ENCODE measurements around the gene CCL11. TPM values are rescaled to one million over a fixed set of nuclear protein-coding genes. Genes with fewer than 3 reads are reported as not detected.

The CCL11 gene
- polyA plus RNA-seq, 1 donor from 2014 or later = not detected

GRCh38 chr17:34246881-34247280 is 38.7 kb upstream of the CCL11 start:
- Histone ChIP-seq H2AFZ (ENCODE audit: low read depth, low read length) (no peak overlapping the region), H3K9me3 (ENCODE audit: low read length) (no peaks in the 10 kb centered on the region), H3K27ac (ENCODE audit: low read length) (no peak overlapping the region), H4K20me1 (ENCODE audit: insufficient read depth) (no peaks in the 10 kb centered on the region), H3K79me2 (replicated peaks; ENCODE audit: insufficient read depth, low read length) (no peaks in the 10 kb centered on the region), H3K9ac (ENCODE audit: low read length) (no peak overlapping the region), H3F3A (ENCODE audit: insufficient read depth, low read length, poor library complexity, severe bottlenecking) (no peaks in the 10 kb centered on the region), H3K27me3 (ENCODE audit: insufficient read depth, low read depth, low read length) (no peaks in the 10 kb centered on the region), H3K9me2 (ENCODE audit: insufficient read depth, low read length) (no peaks in the 10 kb centered on the region), H3K36me3 (ENCODE audit: insufficient read depth, low read length) (no peaks in the 10 kb centered on the region), H3K4me3 (ENCODE audit: low read length) (no peak overlapping the region), H3K4me2 (ENCODE audit: low read length) (no peak overlapping the region)
- no peak for TF ChIP-seq MXI1 (conservative IDR thresholded peaks at IDR 0.05; ENCODE audit: poor library complexity, severe bottlenecking)
- TF ChIP-seq POLR2AphosphoS5 (IDR thresholded peaks at IDR 0.05) = no peak
- TF ChIP-seq RAD21 (conservative IDR thresholded peaks at IDR 0.05) = no peak
- TF ChIP-seq EZH2 (IDR thresholded peaks at IDR 0.05; ENCODE audit: borderline replicate concordance, insufficient read depth, low read length, poor library complexity, severe bottlenecking) = no peak
- no peak for TF ChIP-seq EP300 (conservative IDR thresholded peaks at IDR 0.05; ENCODE audit: poor library complexity, severe bottlenecking)
- TF ChIP-seq CTCF (IDR thresholded peaks at IDR 0.05; ENCODE audit: poor library complexity, severe bottlenecking) = no peak
- TF ChIP-seq REST (IDR thresholded peaks at IDR 0.05; ENCODE audit: borderline replicate concordance) = no peak

- H3K9me2 ChIP-seq (ENCODE audit: insufficient read depth, low read length) = no peaks in the 10 kb centered on the region
- no peak overlapping the region for H3K27ac ChIP-seq (ENCODE audit: low read length)
- H3K79me2 ChIP-seq (replicated peaks; ENCODE audit: insufficient read depth, low read length) = no peaks in the 10 kb centered on the region
These were observed 37.0 kb upstream of the CCL11 start for GRCh38 chr17:34248511-34249024.

More at GRCh38 chr17:34248511-34249024, 37.0 kb upstream of the CCL11 start:
- Histone ChIP-seq H3K9ac (ENCODE audit: low read length) (no peak overlapping the region), H3K4me3 (ENCODE audit: low read length) (no peak overlapping the region), H2AFZ (ENCODE audit: low read depth, low read length) (no peak overlapping the region), H3K4me2 (ENCODE audit: low read length) (no peak overlapping the region), H3K9me3 (ENCODE audit: low read length) (no peaks in the 10 kb centered on the region), H3K27me3 (ENCODE audit: insufficient read depth, low read depth, low read length) (no peaks in the 10 kb centered on the region), H4K20me1 (ENCODE audit: insufficient read depth) (no peaks in the 10 kb centered on the region), H3F3A (ENCODE audit: insufficient read depth, low read length, poor library complexity, severe bottlenecking) (no peaks in the 10 kb centered on the region), H3K36me3 (ENCODE audit: insufficient read depth, low read length) (no peaks in the 10 kb centered on the region)
- TF ChIP-seq EZH2 (IDR thresholded peaks at IDR 0.05; ENCODE audit: borderline replicate concordance, insufficient read depth, low read length, poor library complexity, severe bottlenecking) (no peak), EP300 (conservative IDR thresholded peaks at IDR 0.05; ENCODE audit: poor library complexity, severe bottlenecking) (no peak), POLR2AphosphoS5 (IDR thresholded peaks at IDR 0.05) (no peak), REST (IDR thresholded peaks at IDR 0.05; ENCODE audit: borderline replicate concordance) (no peak), SMC3 (conservative IDR thresholded peaks at IDR 0.05; ENCODE audit: poor library complexity) (no peak), CTCF (IDR thresholded peaks at IDR 0.05; ENCODE audit: poor library complexity, severe bottlenecking) (no peak), MXI1 (conservative IDR thresholded peaks at IDR 0.05; ENCODE audit: poor library complexity, severe bottlenecking) (no peak), TAF1 (IDR thresholded peaks at IDR 0.05; ENCODE audit: low read depth) (no peak), RAD21 (conservative IDR thresholded peaks at IDR 0.05) (no peak)

All from neural cell (in vitro differentiated cells).